ENCODE data around the gene BLOC1S5. TPM values are rescaled to one million over a fixed set of nuclear protein-coding genes. Genes with fewer than 3 reads are reported as not detected.

BLOC1S5 gene
- total RNA-seq, 1 experiment from 2014 or later = 16.1 TPM

DNA sequence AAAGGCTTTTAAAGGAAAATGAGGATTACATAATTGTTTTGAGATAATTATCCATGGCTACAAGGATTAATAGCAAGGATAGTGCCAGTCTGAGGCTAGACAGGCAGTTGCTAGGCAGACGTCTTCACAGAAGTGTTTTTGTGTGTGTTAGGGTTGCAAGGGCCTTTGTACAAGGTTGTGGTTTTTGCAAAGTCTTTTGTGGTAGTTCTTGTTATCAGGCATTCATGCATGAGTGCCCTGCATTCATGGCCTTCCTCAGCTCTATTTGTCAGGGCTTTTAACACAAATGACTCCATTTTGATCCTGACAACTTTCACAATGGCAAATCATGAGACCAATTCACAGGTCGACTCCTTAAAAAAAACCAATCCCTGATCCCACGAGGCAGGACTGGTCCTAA is 85.5 kb downstream of the BLOC1S5 start:
- Histone ChIP-seq H2AFZ (no peak overlapping the region), H3K4me3 (no peak overlapping the region), H3K27ac (no peak overlapping the region), H3K9me3 (ENCODE audit: insufficient read depth, low read depth) (no peaks in the 10 kb centered on the region), H3K36me3 (ENCODE audit: low read depth) (no peaks in the 10 kb centered on the region), H3K4me1 (replicated peaks; ENCODE audit: insufficient read depth) (peaks cover 29% of the 10 kb centered on the region), H3K27me3 (ENCODE audit: insufficient read depth, low read depth) (no peaks in the 10 kb centered on the region), H3K79me2 (ENCODE audit: low read depth) (no peaks in the 10 kb centered on the region), H4K20me1 (ENCODE audit: insufficient read depth) (no peaks in the 10 kb centered on the region), H3K4me2 (no peak overlapping the region), H3K9me2 (ENCODE audit: insufficient read depth) (no peaks in the 10 kb centered on the region), H3F3A (ENCODE audit: insufficient read depth, low read depth) (peaks cover 24% of the 10 kb centered on the region)
- no peak for DNase-seq
- intact Hi-C loops (cut with micrococcal nuclease; ENCODE audit: unreplicated experiment) = no loop called here
- CTCF ChIA-PET = no interaction called here
- POLR2A ChIA-PET (ENCODE audit: unreplicated experiment) = no interaction called here
- TF ChIP-seq EZH2 (IDR thresholded peaks at IDR 0.05; ENCODE audit: low read depth) = no peak
- TF ChIP-seq, protein P1, sequence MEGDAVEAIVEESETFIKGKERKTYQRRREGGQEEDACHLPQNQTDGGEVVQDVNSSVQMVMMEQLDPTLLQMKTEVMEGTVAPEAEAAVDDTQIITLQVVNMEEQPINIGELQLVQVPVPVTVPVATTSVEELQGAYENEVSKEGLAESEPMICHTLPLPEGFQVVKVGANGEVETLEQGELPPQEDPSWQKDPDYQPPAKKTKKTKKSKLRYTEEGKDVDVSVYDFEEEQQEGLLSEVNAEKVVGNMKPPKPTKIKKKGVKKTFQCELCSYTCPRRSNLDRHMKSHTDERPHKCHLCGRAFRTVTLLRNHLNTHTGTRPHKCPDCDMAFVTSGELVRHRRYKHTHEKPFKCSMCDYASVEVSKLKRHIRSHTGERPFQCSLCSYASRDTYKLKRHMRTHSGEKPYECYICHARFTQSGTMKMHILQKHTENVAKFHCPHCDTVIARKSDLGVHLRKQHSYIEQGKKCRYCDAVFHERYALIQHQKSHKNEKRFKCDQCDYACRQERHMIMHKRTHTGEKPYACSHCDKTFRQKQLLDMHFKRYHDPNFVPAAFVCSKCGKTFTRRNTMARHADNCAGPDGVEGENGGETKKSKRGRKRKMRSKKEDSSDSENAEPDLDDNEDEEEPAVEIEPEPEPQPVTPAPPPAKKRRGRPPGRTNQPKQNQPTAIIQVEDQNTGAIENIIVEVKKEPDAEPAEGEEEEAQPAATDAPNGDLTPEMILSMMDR (conservative IDR thresholded peaks at IDR 0.05) = no peak
- BruUV-seq (replicated peaks) = no TSS peak

DNA sequence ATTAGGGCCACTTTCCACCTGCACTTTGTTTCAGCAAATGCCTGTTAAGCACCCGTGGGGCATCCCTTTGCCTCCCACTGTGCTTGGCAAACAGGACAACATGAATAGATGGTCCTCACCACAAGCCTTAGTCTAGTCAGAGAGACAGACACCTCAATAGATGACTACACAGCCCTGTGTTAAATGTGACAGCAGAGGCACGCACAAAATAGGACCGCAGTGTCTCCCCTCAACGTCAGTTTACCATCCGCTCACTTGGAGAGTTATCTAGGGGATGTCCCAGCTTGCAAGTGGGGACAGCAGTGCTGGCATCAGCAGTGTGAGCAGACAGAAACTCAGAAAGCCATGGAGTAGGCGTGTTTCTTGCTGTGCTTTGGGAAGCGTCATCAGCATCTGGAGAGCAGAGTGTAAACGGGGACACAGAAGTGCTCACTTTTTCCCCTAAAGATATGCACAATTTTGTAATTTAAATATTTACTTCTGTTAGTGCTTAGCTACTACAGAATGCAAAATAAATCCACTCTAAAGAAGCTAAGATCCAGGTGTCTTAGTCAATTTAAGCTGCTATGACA is 87.6 kb downstream of the BLOC1S5 start:
- intact Hi-C loops (cut with micrococcal nuclease; ENCODE audit: unreplicated experiment) = no loop called here
- peak overlapping the region; percentile 65 for H3K4me2 ChIP-seq
- TF ChIP-seq, protein P1 (conservative IDR thresholded peaks at IDR 0.05) = no peak
- TF ChIP-seq EZH2 (IDR thresholded peaks at IDR 0.05; ENCODE audit: low read depth) = no peak
- no peaks in the 10 kb centered on the region for H3K36me3 ChIP-seq (ENCODE audit: low read depth)
- no peak overlapping the region for H2AFZ ChIP-seq
- no peaks in the 10 kb centered on the region for H3K79me2 ChIP-seq (ENCODE audit: low read depth)
- no peak for DNase-seq
- H3K4me3 ChIP-seq = no peak overlapping the region
- ChIA-PET POLR2A (ENCODE audit: unreplicated experiment) (no interaction called here), CTCF (no interaction called here)
- H3F3A ChIP-seq (ENCODE audit: insufficient read depth, low read depth) = peaks cover 29% of the 10 kb centered on the region
- H4K20me1 ChIP-seq (ENCODE audit: insufficient read depth) = no peaks in the 10 kb centered on the region
- no peaks in the 10 kb centered on the region for H3K9me3 ChIP-seq (ENCODE audit: insufficient read depth, low read depth)
- H3K4me1 ChIP-seq (replicated peaks; ENCODE audit: insufficient read depth) = peaks cover 32% of the 10 kb centered on the region
- no peak overlapping the region for H3K27ac ChIP-seq
- BruUV-seq (replicated peaks) = no TSS peak
- H3K27me3 ChIP-seq (ENCODE audit: insufficient read depth, low read depth) = no peaks in the 10 kb centered on the region
- H3K9me2 ChIP-seq (ENCODE audit: insufficient read depth) = no peaks in the 10 kb centered on the region

DNA sequence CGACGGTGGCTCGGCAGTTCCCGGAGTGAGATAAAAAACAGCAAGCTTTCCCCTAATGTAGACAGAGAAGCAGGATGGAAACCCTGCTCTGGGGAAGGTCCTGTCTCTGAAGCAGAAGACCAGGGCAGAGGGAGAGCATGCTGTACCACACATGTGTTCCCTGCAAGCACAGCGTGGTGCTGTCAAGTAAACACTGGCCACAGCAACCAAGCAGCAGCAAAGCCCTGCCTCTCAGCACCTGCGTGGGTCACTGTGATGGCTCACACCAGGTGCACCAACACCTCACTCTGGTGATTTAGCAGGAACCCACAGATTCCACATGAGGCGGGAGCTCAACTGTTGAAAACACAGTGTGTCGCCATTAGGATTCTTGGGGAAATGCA is 88.4 kb downstream of the BLOC1S5 start:
- ChIA-PET POLR2A (ENCODE audit: unreplicated experiment) (no interaction called here), CTCF (no interaction called here)
- intact Hi-C loops (cut with micrococcal nuclease; ENCODE audit: unreplicated experiment) = loop anchor here (1.0 kb wide), 1 partner anchor 65 kb away; the partner anchor contains the start of gene TXNDC5
- DNase-seq = peak in 1 of 2 experiments; percentile 18
- Histone ChIP-seq H3K4me3 (peak overlapping the region; percentile 32; the same call in 1 of the 2 replicates), H4K20me1 (ENCODE audit: insufficient read depth) (no peaks in the 10 kb centered on the region), H3K27ac (no peak overlapping the region), H3K9me2 (ENCODE audit: insufficient read depth) (no peaks in the 10 kb centered on the region), H3K79me2 (ENCODE audit: low read depth) (no peaks in the 10 kb centered on the region), H3K4me1 (replicated peaks; ENCODE audit: insufficient read depth) (peaks cover 32% of the 10 kb centered on the region), H2AFZ (no peak overlapping the region), H3K4me2 (peak overlapping the region; percentile 65), H3K9me3 (ENCODE audit: insufficient read depth, low read depth) (no peaks in the 10 kb centered on the region), H3K36me3 (ENCODE audit: low read depth) (no peaks in the 10 kb centered on the region), H3K27me3 (ENCODE audit: insufficient read depth, low read depth) (no peaks in the 10 kb centered on the region), H3F3A (ENCODE audit: insufficient read depth, low read depth) (peaks cover 29% of the 10 kb centered on the region)
- BruUV-seq (replicated peaks) = no TSS peak
- no peak for TF ChIP-seq EZH2 (IDR thresholded peaks at IDR 0.05; ENCODE audit: low read depth)
- TF ChIP-seq, protein P1 (conservative IDR thresholded peaks at IDR 0.05) = no peak

Measured in PC-9 (cell line).